ENCODE data around the gene ITPR2. TPM values are rescaled to one million over a fixed set of nuclear protein-coding genes. Genes with fewer than 3 reads are reported as not detected.

Gene ITPR2
- total RNA-seq, 1 experiment from 2014 or later = 41.6 TPM

- no peak overlapping the region for H3K27ac Mint-ChIP-seq (ENCODE audit: unreplicated experiment)
- no TSS peak for BruUV-seq (replicated peaks)
- H3K4me3 Mint-ChIP-seq (ENCODE audit: unreplicated experiment) = no peak overlapping the region
- Histone ChIP-seq H3K4me3 (ENCODE audit: low read depth, low read length) (no peak overlapping the region), H3K4me1 (peaks cover 8% of the 10 kb centered on the region), H3K36me3 (ENCODE audit: control insufficient read depth, insufficient read depth, low read length) (peaks cover 1% of the 10 kb centered on the region; the same call in 1 of the 2 replicates), H3K9me3 (no peaks in the 10 kb centered on the region), H3K27me3 (replicated peaks; ENCODE audit: control insufficient read depth, insufficient read depth, low read length) (no peaks in the 10 kb centered on the region)
- DNase-seq = no peak
- peaks cover 4% of the 10 kb centered on the region for H3K36me3 Mint-ChIP-seq (ENCODE audit: insufficient read depth, unreplicated experiment)
- no peaks in the 10 kb centered on the region for H3K27me3 Mint-ChIP-seq (ENCODE audit: insufficient read depth, unreplicated experiment)
- intact Hi-C loops (cut with micrococcal nuclease; ENCODE audit: unreplicated experiment) = no loop called here
- peaks cover 18% of the 10 kb centered on the region for H3K9me3 Mint-ChIP-seq (ENCODE audit: unreplicated experiment)
- CTCF ChIA-PET = no interaction called here
- H3K4me1 Mint-ChIP-seq (ENCODE audit: low read depth, unreplicated experiment) = peaks cover 10% of the 10 kb centered on the region
- POLR2A ChIA-PET = no interaction called here
- no peak for TF ChIP-seq CTCF (IDR thresholded peaks at IDR 0.05; ENCODE audit: insufficient read depth in 1 of 2, low read depth in 1 of 2, low read length in 1 of 2, severe bottlenecking in 1 of 2, unreplicated experiment in 1 of 2)
Measured at GRCh38 chr12:26384536-26384935, 448.5 kb downstream of the ITPR2 start.

- no TSS peak for BruUV-seq (replicated peaks)
- peaks cover 1% of the 10 kb centered on the region; the same call in 1 of the 2 replicates for H3K36me3 ChIP-seq (ENCODE audit: control insufficient read depth, insufficient read depth, low read length)
- no peaks in the 10 kb centered on the region for H3K4me1 ChIP-seq
- ChIA-PET CTCF (no interaction called here), POLR2A (interaction anchor here (0.6 kb wide), 1 partner anchor 273 kb away, joined by 3 read pairs; no protein-coding TSS in a partner anchor)
- H3K9me3 Mint-ChIP-seq (ENCODE audit: unreplicated experiment) = peaks cover 9% of the 10 kb centered on the region
- intact Hi-C loops (cut with micrococcal nuclease; ENCODE audit: unreplicated experiment) = no loop called here
- H3K4me3 Mint-ChIP-seq (ENCODE audit: unreplicated experiment) = no peak overlapping the region
- H3K4me1 Mint-ChIP-seq (ENCODE audit: low read depth, unreplicated experiment) = no peaks in the 10 kb centered on the region
- no peaks in the 10 kb centered on the region for H3K9me3 ChIP-seq
- H3K27me3 Mint-ChIP-seq (ENCODE audit: insufficient read depth, unreplicated experiment) = no peaks in the 10 kb centered on the region
- no peak overlapping the region for H3K27ac Mint-ChIP-seq (ENCODE audit: unreplicated experiment)
- H3K27me3 ChIP-seq (replicated peaks; ENCODE audit: control insufficient read depth, insufficient read depth, low read length) = no peaks in the 10 kb centered on the region
- no peak for TF ChIP-seq CTCF (IDR thresholded peaks at IDR 0.05; ENCODE audit: insufficient read depth in 1 of 2, low read depth in 1 of 2, low read length in 1 of 2, severe bottlenecking in 1 of 2, unreplicated experiment in 1 of 2)
- no peak overlapping the region for H3K4me3 ChIP-seq (ENCODE audit: low read depth, low read length)
- no peak for DNase-seq
- H3K36me3 Mint-ChIP-seq (ENCODE audit: insufficient read depth, unreplicated experiment) = peaks cover 4% of the 10 kb centered on the region
Measured at GRCh38 chr12:26383041-26383440, 450.0 kb downstream of the ITPR2 start.

GRCh38 chr12:26380897-26381296 lies 452.1 kb downstream of the ITPR2 start:
- no peak for TF ChIP-seq CTCF (IDR thresholded peaks at IDR 0.05; ENCODE audit: insufficient read depth in 1 of 2, low read depth in 1 of 2, low read length in 1 of 2, severe bottlenecking in 1 of 2, unreplicated experiment in 1 of 2)
- Mint-ChIP-seq H3K4me3 (ENCODE audit: unreplicated experiment) (no peak overlapping the region), H3K9me3 (ENCODE audit: unreplicated experiment) (peaks cover 9% of the 10 kb centered on the region), H3K27ac (ENCODE audit: unreplicated experiment) (no peak overlapping the region), H3K4me1 (ENCODE audit: low read depth, unreplicated experiment) (no peaks in the 10 kb centered on the region), H3K36me3 (ENCODE audit: insufficient read depth, unreplicated experiment) (peaks cover 10% of the 10 kb centered on the region), H3K27me3 (ENCODE audit: insufficient read depth, unreplicated experiment) (no peaks in the 10 kb centered on the region)
- ChIA-PET CTCF (no interaction called here), POLR2A (no interaction called here)
- no peak for DNase-seq
- intact Hi-C loops (cut with micrococcal nuclease; ENCODE audit: unreplicated experiment) = no loop called here
- Histone ChIP-seq H3K4me1 (no peaks in the 10 kb centered on the region), H3K36me3 (ENCODE audit: control insufficient read depth, insufficient read depth, low read length) (peaks cover 1% of the 10 kb centered on the region; the same call in 1 of the 2 replicates), H3K4me3 (ENCODE audit: low read depth, low read length) (no peak overlapping the region), H3K9me3 (no peaks in the 10 kb centered on the region), H3K27me3 (replicated peaks; ENCODE audit: control insufficient read depth, insufficient read depth, low read length) (no peaks in the 10 kb centered on the region)
- no TSS peak for BruUV-seq (replicated peaks)

Measured in Caco-2 (cell line).